Urinary bladder (tissue), 4 donors: Measurements from ENCODE around the gene SPOCD1. TPM values are rescaled to one million over a fixed set of nuclear protein-coding genes. Genes with fewer than 3 reads are reported as not detected.

ENCODE experiments used
- DNase-seq: peaks from one replicate; pipeline ENCODE4 v3.0.0-alpha.2; 2015; ENCODE audit errors: extremely low spot score
- H3K27ac ChIP-seq: one replicate; pipeline ENCODE4 v1.5.1; 2013; ENCODE audit warnings: low read depth, mild to moderate bottlenecking, moderate library complexity
- H3K36me3 ChIP-seq: one replicate; pipeline ENCODE4 v1.6.1; 2013; ENCODE audit warnings: mild to moderate bottlenecking, moderate library complexity; ENCODE audit not compliant: insufficient read depth
- H3K4me1 ChIP-seq: one replicate; pipeline ENCODE4 v1.6.1; 2013; ENCODE audit warnings: mild to moderate bottlenecking, moderate library complexity; ENCODE audit not compliant: insufficient read depth
- H3K4me3 ChIP-seq: one replicate; pipeline ENCODE4 v1.5.1; 2013; ENCODE audit warnings: low read depth, low read length
- WGBS: extraction: QIAGEN DNeasy Blood & Tissue Kit; methylation state at CpG from one replicate; pipeline ENCODE4 v1.1.7; 2013; 5-methylcytosine and 5-hydroxymethylcytosine counted together
- polyA plus RNA-seq: library from polyadenylated mRNA; stranded (reverse); fragments of 200-250 nt; gene quantifications from one replicate; pipeline ENCODE4 v1.2.3, GENCODE V29; 2013
- total RNA-seq: library from RNA; depleted of rRNA; stranded (reverse); fragments of >200 nt; gene quantifications from one replicate; pipeline ENCODE4 v1.2.3, GENCODE V29; 2014
- donor health status: healthy with polysubstance abuse.
- donor health status: healthy.

The SPOCD1 gene
- total and polyA plus RNA-seq, 2 donors = 0.90 to 5.7 TPM

DNA sequence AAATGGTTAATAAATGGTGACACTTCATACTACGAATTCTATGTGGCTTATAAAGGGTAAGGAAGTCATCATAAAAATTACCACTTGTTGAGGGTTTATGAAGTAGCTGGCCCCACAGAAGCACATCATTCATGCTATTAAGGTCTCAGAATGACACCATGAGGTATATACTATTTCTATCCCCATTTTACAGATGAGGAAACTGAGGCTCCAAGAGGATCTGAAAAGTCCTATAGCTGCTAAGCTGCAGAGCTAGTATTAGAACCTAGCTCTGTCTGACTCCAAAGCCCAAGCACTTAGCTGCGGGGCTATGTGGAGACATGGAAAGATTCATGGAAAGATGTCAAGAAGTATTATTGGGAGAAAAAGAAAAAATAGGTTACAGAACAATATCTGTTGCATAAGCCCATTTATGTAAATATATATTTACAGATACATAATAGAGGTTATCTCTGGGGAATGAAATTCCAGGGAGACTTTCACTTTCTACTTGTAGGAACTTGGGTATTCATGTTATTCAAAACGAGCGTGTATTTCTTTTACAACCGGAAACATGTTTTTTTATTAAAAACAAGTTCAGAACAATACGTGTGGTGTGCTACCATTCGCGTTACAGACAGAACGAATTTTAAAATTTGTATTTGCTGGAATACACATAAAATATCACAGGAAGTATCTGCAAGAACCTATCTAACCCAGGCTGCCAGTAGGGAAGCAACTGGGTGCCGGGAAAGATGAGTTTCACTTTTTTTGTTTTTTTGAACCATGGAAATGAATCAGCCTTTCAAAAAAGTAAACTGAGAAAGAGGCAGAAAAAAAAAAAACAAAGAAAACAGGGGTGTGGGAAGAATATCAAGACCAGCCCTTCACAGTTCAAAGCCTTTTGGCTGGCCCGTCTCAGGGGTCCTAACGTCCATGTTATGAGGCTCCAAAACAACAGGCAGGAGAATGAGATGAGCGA is 13.4 kb downstream of the SPOCD1 start:
- no peaks in the 10 kb centered on the region for H3K36me3 ChIP-seq
- H3K4me1 ChIP-seq = no peaks in the 10 kb centered on the region
- 54% methylated on average over 13 of the region's 13 CpGs for WGBS
- DNase-seq = no peak
- peak overlapping the region; percentile 3 for H3K4me3 ChIP-seq
- peak overlapping the region; percentile 12 for H3K27ac ChIP-seq

DNA sequence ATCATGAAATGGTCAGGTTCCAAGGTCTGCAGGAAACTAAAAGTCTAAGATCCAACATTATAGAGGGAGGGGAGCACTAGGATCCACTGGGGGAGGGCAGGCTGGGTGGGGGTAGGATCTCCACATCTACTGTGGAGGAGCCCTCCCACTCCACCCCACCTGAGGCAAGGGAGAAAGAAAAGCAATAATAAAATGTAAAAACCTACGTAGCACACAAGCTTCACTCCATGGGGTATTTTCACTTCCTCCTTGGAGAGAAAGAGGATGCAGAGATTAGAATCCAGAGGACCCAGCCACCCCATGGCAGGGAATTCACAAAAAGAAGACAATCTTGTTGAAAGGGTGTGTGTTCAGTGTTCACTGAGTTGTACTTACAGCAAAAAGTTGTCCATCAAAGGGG is 14.4 kb downstream of the SPOCD1 start:
- no peaks in the 10 kb centered on the region for H3K4me1 ChIP-seq
- no peaks in the 10 kb centered on the region for H3K36me3 ChIP-seq
- WGBS = 71% methylated on average over 1 of the region's 1 CpG
- H3K27ac ChIP-seq = no peak overlapping the region
- H3K4me3 ChIP-seq = no peak overlapping the region
- DNase-seq = no peak

DNA sequence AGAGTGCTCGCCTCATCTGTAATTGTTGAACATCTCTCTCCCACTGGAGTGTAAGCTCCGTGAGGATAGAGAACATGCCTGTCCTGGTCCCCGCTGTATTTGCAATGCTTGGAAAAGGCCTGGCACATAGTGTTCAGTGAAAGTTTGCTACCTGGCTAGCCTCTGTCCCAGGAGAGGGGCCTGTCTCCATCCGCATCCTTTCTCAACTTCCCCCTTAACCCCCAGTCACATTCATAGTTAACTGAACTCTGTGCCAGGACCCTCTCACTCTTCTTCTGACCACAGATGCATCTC is 15.2 kb downstream of the SPOCD1 start:
- Histone ChIP-seq H3K27ac (no peak overlapping the region), H3K36me3 (no peaks in the 10 kb centered on the region), H3K4me1 (no peaks in the 10 kb centered on the region), H3K4me3 (no peak overlapping the region)
- no peak for DNase-seq
- 95% methylated on average over 4 of the region's 4 CpGs for WGBS

DNA sequence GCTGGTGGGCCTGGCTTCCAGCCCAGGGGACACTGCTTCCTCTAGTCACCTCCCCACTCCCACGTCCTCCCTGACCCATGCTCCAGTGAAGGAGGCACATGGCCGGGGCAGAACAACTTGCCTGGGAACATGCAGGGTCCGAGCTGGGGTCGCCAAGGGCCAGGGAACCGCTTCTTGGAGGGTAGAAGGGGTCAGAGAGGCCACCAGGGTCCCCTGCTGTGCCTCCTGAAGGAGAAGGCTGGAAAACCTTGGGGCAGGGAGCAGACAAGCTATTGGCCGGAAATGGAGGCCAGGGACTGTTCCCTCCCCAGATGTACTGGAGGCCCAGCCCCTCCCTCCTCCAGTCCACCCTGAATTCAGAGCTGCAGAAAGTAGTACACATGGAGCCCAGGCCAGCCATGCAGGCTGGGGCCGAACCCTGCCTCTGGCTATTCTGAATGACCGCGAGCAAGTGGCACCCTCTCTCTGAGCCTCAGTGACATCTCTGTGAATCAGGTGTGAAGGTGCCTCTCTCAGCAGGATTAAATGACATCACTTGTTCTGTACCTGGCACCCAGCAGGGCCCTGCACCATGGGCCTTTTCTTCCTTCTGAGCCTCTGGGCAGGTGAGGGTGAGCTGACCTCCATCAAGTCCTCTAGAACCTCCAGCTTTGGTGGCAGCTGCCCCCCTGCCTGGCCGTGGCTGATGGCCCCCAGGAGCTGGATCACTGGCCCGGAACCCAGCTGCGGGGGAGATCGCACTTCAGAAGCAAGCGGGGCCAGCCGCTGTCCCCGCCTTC is 15.7 kb downstream of the SPOCD1 start:
- DNase-seq = no peak
- Histone ChIP-seq H3K27ac (no peak overlapping the region), H3K36me3 (no peaks in the 10 kb centered on the region), H3K4me3 (no peak overlapping the region), H3K4me1 (no peaks in the 10 kb centered on the region)
- WGBS = 85% methylated on average over 16 of the region's 16 CpGs

DNA sequence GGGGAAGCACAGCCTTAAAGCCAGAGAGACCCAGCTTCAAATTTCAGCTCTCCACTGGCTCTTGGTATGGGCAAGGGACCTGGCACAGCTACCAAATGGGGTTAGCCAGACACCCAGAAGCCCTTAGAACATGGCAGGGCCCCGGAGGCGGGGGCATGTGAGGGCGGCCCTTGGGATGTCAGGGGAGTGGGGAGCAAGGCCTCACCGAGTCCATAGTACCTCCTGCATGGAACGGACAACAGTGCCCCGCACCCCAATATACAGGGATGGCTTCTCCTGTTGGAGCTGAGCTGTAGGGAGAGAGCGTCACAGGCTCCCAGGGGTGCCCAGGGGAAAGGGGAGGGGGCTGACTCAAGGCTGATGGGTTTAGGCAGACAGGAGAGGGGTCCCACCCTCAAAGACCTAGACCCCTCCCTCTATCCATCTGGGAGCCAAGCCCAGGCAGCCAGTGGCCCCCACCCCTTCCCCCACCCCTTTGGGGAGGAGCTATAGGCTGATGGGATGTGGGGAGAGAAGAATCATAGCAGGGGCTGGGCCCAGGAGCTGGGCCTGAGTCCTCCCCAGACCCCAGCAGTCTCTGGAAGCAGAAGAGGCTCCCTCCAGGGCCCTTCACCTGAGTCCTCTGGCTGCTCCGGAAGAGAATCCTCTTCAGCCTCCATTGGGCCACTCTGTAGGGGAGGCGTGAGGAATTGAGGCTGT is 16.5 kb downstream of the SPOCD1 start:
- 84% methylated on average over 9 of the region's 9 CpGs for WGBS
- no peaks in the 10 kb centered on the region for H3K36me3 ChIP-seq
- H3K27ac ChIP-seq = no peak overlapping the region
- H3K4me3 ChIP-seq = no peak overlapping the region
- H3K4me1 ChIP-seq = no peaks in the 10 kb centered on the region
- no peak for DNase-seq

DNA sequence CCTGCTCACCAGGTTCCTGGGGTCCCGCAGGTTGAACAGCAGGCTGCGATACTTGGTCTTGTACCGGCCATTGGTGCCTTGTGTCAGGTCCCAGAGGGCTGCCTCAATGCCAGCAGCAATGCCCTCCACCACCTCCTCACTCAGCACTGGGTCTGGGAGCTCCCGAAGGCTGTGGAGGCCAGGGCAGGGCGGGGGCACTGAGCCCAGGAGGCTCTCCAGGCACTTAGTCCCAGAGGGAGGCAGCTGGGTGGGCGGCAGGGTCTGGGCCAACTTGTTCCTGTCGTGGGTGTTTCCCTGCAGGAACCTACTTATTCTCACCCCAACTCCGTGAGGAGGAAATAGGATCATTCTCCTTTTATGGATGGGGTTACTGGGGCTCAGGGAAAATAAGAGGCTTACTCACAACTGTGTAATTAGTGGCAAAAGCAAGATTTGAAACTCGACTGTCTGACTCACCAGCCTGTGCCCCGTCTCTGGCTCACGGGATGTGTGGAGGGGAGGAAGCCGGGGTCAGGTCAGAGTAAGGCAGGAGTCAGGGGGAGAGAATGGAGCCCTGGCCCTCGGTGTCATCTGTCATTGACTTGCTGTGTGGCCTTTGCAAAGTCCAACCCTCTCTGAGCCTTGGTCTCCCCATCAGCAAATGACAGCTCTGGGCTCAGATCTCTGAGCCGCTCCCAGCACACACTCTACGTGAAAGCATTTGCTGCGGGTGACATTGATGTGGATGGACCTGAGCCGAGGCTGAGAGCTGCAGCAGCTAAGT is 17.2 kb downstream of the SPOCD1 start:
- Histone ChIP-seq H3K36me3 (no peaks in the 10 kb centered on the region), H3K4me3 (no peak overlapping the region), H3K27ac (no peak overlapping the region), H3K4me1 (no peaks in the 10 kb centered on the region)
- no peak for DNase-seq
- 57% methylated on average over 17 of the region's 17 CpGs for WGBS

DNA sequence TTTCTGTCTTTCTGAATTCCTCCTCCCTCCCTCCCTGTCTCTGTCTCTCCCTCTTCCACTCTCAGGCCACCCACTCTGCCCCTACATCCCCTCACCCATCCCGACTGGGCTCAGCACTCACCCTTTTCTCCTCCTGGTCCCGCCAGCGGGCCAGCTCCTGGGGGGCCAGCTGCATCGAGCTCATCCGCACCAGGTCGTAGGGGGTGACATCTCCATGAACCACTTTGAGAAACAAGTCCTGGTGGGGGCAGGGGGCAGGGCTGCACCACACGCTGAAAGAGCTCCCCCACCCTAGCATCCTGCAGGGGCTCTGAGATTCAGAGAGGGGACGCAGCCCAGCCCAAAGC is 17.8 kb downstream of the SPOCD1 start:
- Histone ChIP-seq H3K4me1 (no peaks in the 10 kb centered on the region), H3K27ac (no peak overlapping the region), H3K4me3 (no peak overlapping the region), H3K36me3 (no peaks in the 10 kb centered on the region)
- no peak for DNase-seq
- 71% methylated on average over 8 of the region's 8 CpGs for WGBS

DNA sequence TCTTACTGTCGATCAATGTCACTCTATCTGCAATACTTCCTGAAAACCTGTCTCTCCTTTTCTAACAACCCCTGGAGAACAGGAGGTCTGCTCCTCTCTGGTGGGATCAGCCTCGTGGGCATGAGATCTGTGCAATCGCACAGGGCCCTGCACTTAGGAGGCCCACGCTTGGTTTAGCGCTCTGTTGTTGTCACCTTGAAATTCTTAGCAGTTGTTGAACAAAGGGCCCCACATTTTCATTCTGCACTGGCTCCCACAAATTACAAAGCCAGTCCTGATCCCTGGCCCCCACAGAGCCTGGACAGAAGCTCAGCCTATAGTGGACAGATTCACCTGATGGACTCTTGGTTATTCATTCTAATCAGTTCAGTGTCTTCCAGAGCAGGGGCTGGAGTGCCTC is 18.6 kb downstream of the SPOCD1 start:
- Histone ChIP-seq H3K4me1 (no peaks in the 10 kb centered on the region), H3K4me3 (no peak overlapping the region), H3K36me3 (no peaks in the 10 kb centered on the region), H3K27ac (no peak overlapping the region)
- DNase-seq = no peak
- 93% methylated on average over 5 of the region's 5 CpGs for WGBS

DNA sequence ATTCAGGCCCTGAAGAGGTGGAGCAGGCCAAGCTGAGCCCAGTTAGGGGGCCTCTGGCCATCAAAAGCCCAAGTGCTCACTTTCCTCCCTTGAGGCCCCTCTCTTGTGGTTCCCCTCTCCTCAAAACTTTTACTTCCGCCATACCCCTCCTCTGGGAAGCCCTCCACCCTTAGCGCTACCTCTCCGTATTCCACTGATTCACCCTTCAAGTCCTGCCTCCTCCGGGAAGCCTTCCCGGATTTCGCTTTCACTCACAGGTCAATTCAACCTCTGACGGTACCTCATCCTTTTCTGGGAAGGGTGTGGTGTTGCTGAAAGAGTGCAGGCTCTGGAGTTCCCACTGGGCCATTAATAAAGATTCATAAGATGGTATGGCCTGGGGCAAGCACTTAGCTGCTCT is 19.1 kb downstream of the SPOCD1 start:
- no peak overlapping the region for H3K27ac ChIP-seq
- WGBS = 90% methylated on average over 7 of the region's 7 CpGs
- DNase-seq = no peak
- no peaks in the 10 kb centered on the region for H3K36me3 ChIP-seq
- no peak overlapping the region for H3K4me3 ChIP-seq
- no peaks in the 10 kb centered on the region for H3K4me1 ChIP-seq

DNA sequence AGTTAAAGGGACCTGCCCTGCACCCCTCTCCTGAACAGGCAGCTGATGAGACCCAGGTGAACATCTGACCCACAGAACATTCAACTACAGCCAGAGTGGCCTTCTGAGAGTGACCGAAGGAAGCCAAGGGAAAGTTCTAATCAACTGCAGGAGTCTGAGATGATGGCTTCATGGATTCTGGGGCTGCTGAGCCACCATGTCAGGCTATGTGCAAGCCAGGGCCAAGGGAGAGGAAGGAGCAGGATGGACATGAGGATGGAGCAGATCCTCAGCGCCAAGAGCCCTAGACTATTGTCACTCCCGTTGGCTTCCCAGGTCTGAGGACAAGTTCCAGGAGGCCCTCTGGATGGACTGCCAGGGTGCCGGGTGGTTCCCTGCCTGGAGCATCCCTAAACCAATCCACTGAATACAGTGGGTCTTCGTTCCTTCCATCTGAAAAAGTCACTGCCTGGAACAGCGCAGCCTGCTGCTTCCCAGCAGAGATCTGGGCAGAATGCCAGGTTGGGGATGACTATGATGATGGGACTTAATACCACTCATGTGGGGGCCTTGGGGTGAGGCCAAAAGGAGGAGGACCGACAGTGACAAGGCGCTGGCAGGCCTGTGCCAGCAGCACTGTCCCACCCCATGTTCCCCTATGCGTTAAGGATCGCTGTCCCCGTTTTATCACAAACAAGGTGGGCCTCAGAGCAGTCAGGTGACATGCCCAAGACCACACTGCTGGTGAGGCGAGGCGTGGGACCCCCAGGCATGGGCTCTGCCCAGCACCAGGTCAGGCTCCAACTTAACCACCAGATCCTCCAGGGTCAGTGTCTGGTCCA is 19.8 kb downstream of the SPOCD1 start:
- 61% methylated on average over 13 of the region's 13 CpGs for WGBS
- no peak for DNase-seq
- Histone ChIP-seq H3K4me3 (no peak overlapping the region), H3K4me1 (no peaks in the 10 kb centered on the region), H3K27ac (no peak overlapping the region), H3K36me3 (no peaks in the 10 kb centered on the region)

DNA sequence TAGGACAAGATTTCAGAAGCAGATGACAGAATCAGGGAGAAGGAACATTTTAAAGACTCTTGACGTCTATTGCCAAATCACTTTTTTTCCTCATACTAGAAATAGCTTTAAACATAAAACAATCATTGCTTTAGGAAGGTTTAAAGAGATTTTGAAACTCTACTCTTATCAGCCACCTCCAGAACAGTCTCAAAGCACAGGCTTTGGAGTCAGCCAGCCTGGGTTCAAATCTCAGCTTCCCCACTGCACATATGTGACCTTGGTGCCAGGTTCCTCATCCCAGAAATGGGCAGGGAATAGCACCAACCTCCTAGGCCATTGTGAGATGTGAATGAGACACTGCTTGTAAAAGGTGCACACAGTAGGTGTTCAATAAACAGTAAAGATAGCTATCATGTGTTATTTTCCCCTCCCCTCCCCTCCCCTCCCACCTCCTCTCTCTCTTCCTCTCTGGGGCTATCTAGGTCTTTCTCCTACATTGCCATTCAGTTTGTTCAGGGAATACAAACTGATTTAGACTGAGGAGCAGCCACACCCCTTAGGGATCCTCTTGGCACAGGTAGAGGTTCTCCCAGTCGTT is 20.6 kb downstream of the SPOCD1 start:
- H3K4me1 ChIP-seq = no peaks in the 10 kb centered on the region
- 61% methylated on average over 2 of the region's 2 CpGs for WGBS

DNA sequence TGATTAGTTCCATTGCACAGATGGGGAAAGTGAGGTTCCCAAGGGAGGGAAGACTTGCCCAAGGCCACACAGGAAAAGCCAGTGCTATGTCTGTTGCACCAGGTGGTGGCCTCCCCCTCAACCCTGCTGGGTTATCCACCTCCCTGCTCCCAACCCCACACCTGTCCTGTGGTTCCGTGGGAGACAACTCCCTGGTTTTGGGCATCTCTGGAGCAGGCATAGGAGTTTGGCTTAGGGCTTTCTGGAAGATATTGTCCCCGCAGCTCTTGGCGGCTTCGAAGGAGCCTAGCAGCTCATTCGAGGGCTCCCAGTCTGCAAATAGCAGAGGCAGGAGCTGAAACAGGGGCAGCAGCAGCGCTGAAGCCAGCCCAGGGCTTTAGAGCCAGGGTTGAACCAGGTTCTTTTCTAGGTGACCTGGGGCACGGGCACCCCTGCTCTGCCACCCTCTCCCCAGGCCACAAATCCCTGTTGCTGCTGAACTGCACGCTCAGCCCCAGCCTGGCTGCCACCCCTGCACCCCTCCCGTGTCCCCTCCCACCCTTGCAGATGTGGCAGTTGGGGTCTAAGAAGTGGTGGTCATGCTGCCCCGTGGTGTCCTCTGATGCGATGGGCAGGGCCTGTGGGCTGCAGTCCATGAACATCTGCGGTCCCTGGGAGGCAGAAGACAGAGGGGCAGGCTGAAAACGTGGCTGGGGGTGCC is 22.1 kb downstream of the SPOCD1 start:
- no peaks in the 10 kb centered on the region for H3K36me3 ChIP-seq
- no peak for DNase-seq
- 81% methylated on average over 13 of the region's 13 CpGs for WGBS
- H3K4me3 ChIP-seq = no peak overlapping the region
- no peaks in the 10 kb centered on the region for H3K4me1 ChIP-seq
- no peak overlapping the region for H3K27ac ChIP-seq

More for the DNA sequence above, 20.6 kb downstream of the SPOCD1 start:
- Histone ChIP-seq H3K36me3 (no peaks in the 10 kb centered on the region), H3K4me3 (no peak overlapping the region), H3K27ac (no peak overlapping the region)
- no peak for DNase-seq
